ENCODE results near the gene FHIT.

- TF ChIP-seq, protein P1, sequence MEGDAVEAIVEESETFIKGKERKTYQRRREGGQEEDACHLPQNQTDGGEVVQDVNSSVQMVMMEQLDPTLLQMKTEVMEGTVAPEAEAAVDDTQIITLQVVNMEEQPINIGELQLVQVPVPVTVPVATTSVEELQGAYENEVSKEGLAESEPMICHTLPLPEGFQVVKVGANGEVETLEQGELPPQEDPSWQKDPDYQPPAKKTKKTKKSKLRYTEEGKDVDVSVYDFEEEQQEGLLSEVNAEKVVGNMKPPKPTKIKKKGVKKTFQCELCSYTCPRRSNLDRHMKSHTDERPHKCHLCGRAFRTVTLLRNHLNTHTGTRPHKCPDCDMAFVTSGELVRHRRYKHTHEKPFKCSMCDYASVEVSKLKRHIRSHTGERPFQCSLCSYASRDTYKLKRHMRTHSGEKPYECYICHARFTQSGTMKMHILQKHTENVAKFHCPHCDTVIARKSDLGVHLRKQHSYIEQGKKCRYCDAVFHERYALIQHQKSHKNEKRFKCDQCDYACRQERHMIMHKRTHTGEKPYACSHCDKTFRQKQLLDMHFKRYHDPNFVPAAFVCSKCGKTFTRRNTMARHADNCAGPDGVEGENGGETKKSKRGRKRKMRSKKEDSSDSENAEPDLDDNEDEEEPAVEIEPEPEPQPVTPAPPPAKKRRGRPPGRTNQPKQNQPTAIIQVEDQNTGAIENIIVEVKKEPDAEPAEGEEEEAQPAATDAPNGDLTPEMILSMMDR (IDR thresholded peaks at IDR 0.05), result no peak
- TF ChIP-seq POLR2AphosphoS5 (IDR thresholded peaks at IDR 0.05), result no peak
- TF ChIP-seq EP300 (IDR thresholded peaks at IDR 0.05), result no peak
Measured at GRCh38 chr3:61060411-61060861, 190.8 kb downstream of the FHIT start.

All from esophagus muscularis mucosa (tissue), 4 donors.